OCI-LY1 (cell line): ENCODE data around the gene EHF.

Source experiments
- EZH2 ChIP-seq: fragments of 200-600 bp; sonication (generic), shearing (Covaris generic); IDR thresholded peaks from 2 replicates; pipeline ENCODE4 v1.8.0; 2017; ENCODE audit warnings: borderline replicate concordance, mixed run types, mild to moderate bottlenecking, antibody characterized with exemption, low read length, moderate library complexity, mixed read lengths
- TF ChIP-seq, protein P1 (sequence below): fragments of 200-600 bp; sonication (generic), shearing (Covaris generic); IDR thresholded peaks from 2 replicates; pipeline ENCODE4 v1.5.1; 2017; ENCODE audit warnings: mild to moderate bottlenecking, antibody characterized with exemption, low read length, moderate library complexity, mixed read lengths

DNA sequence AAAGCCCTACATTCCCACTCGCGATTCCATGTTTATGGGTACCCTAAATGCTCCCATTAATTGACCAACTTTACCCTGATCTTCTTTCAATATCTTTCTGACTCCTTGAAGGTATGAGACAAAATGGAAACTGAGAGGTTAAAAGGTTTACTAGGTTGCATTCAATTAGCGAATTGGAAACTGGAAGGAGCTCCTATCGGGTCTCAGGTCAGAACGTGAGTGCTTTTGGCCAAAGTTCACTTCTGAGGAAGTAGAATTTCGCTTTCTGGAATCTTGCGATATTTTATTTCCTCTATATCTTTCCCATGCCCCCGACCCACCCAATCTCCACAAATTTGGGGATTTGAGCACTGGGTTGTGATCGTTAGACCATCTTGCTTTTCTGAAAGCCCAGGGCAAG lies 2.6 kb downstream of the EHF start:
- TF ChIP-seq, protein P1, sequence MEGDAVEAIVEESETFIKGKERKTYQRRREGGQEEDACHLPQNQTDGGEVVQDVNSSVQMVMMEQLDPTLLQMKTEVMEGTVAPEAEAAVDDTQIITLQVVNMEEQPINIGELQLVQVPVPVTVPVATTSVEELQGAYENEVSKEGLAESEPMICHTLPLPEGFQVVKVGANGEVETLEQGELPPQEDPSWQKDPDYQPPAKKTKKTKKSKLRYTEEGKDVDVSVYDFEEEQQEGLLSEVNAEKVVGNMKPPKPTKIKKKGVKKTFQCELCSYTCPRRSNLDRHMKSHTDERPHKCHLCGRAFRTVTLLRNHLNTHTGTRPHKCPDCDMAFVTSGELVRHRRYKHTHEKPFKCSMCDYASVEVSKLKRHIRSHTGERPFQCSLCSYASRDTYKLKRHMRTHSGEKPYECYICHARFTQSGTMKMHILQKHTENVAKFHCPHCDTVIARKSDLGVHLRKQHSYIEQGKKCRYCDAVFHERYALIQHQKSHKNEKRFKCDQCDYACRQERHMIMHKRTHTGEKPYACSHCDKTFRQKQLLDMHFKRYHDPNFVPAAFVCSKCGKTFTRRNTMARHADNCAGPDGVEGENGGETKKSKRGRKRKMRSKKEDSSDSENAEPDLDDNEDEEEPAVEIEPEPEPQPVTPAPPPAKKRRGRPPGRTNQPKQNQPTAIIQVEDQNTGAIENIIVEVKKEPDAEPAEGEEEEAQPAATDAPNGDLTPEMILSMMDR: no peak
- no peak for TF ChIP-seq EZH2
